Hematopoietic multipotent progenitor cell treated with erythropoietin and hydrocortisone succinate and interleukin-3 and kit ligand, for 17 days (in vitro differentiated cells): ENCODE measurements around the gene C12orf75.
"Not testable (repeated sequence)": the region's sequence is repeated elsewhere in the genome, so short reads cannot be mapped to it uniquely, and the experiment has no call there.

Experiments
- DNase-seq: peaks from one replicate; pipeline ENCODE4 v3.0.0-alpha.2; 2015; ENCODE audit warnings: low spot score

The C12orf75 gene

DNA sequence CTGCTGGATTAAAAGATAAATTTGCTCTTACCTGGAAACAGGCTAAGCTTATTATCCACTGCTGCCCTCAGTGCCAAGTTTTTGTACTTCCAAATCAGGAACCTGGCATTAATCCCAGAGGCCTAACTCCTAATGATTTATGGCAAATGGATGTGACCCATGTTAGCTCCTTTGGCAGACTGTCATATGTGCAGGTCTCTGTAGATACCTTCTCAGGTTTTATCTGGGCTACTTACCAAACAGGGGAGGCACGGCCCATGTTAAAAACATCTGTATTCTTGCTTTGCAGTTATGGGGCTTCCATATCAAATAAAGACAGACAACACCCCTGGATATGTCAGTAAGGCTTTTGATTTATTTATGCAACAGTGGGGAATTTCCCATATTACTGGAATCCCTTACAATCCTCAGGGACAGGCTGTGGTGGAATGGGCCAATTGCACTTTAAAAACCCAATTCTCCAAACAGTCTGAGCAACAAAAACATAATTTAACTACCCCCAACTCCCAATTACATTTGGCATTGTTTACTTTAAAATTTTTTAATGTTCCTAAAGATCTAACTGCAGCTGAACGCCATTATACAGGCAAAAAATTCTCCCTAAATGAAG lies 19.9 kb upstream of the C12orf75 start:
- DNase-seq, result not testable (repeated sequence)

DNA sequence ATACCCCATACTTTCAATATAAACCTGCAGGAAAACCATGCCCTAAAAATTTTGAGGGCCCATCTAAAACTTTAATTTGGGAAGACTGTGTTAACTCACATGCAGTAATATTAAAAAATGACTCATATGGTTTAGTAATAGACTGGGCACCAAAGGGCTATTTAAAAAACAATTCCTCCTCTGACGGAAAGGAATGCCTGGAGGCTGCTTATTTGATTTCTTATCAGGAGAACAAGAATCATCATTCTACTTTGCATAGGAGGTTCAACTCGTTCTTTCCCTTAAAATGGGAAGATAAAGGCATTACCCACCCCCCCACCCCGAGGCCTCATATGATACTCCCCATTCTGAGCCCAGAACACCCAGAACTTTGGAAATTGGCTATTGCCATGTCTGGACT lies 18.6 kb upstream of the C12orf75 start:
- DNase-seq, result not testable (repeated sequence)

DNA sequence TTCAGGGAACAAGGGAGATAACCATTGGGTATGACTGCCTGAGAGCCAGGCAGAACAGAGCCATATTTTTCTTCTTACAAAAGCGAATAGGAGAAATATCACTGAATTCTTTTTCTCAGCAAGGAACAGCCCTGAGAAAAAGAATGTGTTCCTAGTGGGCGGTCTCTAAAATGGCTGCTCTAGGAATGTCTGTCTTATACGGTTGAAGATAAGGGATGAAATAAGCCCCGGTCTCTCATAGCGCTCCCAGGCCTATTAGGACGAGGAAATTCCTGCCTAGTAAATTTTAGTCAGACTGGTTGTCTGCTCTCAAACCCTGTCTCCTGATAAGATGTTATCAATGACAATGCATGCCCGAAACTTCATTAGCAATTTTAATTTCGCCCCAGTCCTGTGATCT lies 16.7 kb upstream of the C12orf75 start:
- DNase-seq, result not testable (repeated sequence)

DNA sequence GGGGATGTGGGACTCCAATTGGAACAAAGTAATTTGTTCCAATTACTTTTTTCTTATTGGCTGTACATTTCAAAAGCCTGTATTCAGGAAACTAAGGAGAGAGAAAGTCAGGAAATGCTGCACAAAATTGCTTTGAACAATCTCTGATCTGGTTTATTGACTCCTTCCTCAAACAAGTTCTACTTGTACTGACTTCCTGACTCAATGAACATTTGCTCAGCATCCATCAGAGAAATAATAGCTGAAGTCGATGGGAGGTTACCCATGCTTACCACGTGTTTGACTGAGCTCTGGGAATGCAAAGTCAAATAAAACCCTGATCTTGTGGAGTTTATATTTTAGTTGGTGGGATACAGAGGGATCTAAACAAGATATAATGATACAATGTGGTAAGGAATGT lies 15.4 kb upstream of the C12orf75 start:
- no peak for DNase-seq

DNA sequence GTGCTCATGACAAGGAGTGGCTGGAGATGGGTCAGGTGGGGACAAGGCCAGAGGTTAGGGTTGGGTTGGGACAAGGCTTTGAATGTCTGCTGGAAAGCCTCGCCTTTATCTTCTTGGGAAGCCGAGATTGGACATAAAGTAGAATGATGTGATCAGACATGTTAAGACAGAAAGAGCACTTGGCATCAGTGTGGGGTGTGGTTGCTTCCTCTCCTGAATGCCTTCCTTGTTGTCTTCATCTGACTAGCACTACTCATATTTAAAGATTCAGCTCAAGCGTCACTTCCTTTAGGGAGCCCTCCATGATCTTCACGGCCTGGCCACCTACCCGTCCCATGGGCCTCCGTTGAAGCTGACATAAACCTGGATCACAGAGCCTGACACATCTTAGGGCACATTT lies 14.8 kb upstream of the C12orf75 start:
- DNase-seq, result no peak

DNA sequence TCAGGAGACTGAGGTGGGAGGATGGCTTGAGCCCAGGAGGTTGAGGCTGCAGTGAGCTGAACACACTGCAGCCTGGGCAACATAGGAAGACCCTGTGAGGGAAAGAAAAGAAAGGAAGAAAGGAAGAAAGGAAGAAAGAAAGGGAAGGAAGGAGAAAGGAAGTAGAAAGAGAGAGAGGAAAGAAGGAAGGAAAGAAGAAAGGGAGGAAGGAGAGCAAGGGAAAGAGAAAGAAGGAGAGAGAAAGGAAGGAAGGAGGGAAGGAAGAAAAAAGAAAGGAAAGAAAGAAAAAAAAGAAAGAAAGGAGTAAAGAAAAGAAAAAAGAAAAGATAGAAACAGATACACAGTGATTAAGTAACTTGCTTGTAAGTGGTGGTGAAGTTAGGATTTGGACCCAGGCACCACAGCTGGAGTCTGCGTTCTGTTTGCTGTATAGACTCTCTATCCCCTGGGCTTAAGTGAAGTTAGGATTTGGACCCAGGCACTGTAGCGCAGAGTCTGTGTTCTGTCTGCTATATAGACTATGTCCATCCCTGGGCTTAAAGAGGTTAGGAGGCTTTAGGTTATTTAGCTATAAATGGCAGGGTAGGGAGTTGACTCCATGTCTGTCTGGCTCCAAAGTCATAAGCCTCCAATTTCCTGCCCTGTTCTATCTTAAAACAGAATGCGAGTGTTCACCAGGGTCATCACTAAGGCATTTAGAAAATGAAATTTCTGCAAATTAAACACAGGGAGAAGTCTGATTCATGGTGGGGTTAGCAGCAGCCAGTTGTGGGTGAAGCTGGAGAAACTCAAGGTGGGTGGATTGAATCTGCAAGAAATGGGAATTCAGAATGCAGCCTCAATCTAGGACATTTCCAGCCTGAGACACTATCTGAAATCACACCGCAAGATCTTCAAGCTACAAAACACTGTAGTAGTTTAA lies 13.3 kb upstream of the C12orf75 start:
- no peak for DNase-seq

DNA sequence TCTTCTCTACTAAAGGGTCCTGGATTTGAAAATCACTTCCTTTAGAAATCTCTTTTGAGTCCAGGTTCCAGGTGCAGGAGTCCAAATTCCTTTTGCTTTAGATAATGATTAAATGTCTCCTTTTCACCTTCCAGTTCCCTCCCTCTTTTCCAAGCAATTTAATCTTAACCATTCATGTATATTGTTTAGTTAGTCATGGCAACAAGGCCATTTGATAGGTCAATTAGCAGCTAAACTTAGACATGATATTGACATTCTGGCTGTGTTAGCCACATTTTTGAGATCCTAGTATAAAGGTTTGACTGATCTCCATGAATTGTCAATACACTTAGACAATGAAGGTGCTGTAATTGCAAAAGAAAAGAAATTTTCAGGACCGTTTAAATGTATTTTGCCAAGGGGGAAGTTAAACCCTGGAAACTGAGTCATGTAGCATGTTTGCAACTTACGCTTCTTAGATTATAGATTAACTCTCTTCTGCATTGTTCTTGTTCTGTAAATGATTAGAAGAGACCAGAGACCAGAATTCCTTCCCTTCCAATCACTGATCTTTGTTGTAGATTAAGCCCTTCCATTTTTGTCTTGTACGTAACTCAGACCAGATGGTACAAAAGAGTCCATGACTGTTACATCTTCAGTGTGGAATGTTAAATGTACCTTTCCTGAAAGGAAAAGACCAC lies 12.4 kb upstream of the C12orf75 start:
- DNase-seq, result no peak

DNA sequence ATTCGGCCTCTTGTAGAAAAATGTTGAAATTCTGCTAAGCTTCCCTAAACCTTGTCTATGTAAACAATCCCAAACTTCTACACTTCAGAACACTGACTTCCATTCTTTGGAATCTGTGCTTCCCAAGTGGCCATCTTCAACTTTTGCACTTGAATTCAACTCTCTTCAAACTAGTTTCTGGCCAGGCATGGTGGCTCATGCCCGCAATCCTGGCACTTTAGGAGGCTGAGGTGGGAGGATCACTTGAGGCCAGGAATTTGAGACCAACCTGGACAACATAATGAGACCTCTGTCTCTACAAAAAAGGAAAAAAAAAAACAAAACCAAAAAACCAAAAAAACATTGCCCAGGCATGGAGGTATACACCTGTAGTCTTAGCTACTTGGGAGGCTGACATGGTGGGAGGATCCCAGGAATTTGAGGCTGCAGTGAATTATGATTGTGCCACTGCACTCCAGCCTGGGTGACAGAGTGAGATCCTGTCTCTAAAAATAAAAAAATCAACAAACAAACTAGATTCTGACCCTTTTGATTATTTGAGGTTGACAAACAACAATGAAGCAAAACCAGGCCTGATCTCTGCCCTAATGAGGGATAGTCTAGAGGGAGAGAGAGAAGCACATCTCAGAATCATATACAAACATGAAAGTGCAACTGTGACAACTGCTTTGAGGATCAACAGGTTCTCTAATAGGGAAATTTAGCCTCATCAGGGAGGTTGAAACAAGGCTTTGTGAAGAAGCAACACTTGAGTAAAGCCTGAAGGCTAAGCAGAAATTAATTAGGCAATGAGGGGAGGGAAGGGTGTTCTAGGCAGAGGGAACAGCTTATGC lies 11.6 kb upstream of the C12orf75 start:
- no peak for DNase-seq

DNA sequence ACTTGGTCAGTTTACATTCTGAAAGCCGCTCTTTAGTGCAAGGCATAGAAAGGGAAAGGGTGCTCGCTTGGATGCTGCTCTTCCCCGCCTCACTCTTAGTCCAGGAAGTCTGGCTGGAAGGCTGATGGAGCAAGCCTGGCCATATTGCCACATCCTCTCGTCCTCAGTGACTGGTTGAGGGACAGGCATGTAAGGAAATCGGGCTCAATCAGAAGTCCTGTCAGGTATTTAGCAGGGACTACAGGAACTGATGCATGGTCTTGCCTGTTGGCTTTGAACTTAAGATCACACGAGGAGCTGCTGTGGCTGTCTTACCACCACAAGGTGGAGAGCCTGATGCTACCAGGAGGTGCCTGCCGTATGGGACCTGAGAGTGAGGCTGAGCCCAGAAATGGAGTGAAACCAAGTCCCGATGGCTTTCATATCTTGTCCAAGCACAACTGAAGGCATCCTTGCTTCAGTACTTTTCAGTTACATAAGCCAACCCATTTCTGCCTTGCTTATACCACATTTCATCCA lies 10.7 kb upstream of the C12orf75 start:
- DNase-seq, result no peak

DNA sequence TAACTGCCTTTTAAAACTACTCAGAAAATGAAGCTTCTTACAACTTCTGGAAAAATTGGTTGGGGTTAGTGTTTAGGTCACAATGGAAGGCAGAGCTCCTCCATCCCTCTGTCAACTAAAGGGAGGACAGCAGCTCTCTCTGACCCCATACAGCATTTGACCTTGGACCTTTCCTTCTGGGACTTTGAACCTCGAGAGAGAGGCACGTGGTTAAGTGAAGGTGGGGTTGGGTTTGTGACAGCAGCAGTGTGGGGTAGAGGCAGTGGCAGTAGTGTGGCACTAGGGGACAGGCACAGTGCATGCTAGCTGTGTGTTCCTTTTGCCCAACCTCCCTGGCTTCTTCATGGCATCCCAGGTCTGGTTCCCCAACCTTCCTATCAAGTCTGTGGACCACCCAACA lies 9.4 kb upstream of the C12orf75 start:
- DNase-seq, result no peak

DNA sequence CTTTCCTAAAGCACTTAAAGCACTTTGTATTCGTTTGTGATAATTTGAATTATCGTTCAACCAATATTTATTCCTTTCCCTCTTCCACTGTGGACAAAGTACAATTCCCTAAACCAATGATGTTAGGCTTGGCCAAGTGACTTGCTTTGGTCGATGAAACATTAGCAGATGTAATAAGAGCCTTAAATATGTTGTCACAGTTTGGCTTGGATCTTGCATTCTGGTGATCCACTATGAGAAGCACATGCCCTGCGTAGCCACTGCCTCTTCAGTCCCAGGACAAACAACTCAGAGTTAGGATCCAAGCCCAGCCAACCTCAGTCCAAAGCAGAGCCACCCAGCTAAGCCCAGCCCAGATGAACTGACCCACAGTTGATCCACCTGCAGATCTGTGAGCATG lies 8.4 kb upstream of the C12orf75 start:
- DNase-seq, result no peak

DNA sequence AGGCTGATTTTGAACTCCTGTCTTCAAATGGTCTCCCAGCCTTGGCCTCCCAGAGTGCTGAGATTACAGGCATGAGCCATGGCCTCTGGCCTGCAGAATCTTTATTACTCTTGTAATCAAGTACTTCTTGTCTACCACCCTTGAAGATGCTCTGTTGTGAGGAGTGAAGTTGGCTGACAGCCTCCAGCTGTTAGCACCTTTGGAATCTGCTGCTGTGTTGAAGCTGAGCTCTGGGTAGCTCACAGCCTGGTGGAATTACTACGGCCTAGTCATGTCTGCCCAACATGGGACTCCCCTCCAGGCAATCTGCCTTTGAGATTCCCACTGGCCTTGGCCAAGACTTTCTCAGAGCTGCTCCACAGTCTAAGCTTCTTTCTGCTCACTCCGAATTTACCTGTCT lies 5.8 kb upstream of the C12orf75 start:
- no peak for DNase-seq

DNA sequence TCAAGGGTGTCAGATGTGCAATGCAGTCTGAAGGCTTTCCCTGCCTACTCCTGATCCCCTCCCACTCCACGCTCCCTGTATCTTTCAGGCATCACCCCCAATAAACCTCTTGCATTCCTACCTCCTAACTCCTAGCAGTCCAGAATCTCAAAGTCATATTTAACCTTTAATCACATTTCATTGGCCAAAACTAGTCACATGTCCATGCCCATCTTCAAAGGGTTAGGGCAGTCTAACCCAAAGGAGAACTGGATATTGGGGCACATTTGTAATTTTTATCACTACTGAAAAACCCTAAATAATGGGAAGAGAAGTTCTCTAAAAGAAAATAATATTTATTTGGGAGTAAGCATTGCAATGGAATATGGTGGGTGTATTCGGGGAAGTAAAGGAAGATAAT lies 5.4 kb upstream of the C12orf75 start:
- DNase-seq, result no peak

DNA sequence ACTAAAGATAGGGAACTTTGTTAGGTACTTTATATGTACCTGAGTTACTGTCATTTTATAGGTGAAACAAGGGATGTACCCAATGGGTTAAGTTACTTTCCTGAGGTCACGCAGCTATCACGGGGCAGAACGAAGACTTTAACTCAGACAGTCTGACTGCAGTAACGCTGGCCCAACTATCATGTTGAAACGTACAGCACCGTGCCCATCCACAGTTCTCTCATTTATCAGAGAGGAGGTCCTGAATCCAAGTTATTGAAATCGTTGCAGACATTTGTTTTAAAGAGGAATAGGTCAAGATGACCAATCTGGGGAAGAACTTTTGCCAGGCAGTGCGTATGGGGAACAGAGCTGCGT lies 587 bp upstream of the C12orf75 start:
- no peak for DNase-seq

DNA sequence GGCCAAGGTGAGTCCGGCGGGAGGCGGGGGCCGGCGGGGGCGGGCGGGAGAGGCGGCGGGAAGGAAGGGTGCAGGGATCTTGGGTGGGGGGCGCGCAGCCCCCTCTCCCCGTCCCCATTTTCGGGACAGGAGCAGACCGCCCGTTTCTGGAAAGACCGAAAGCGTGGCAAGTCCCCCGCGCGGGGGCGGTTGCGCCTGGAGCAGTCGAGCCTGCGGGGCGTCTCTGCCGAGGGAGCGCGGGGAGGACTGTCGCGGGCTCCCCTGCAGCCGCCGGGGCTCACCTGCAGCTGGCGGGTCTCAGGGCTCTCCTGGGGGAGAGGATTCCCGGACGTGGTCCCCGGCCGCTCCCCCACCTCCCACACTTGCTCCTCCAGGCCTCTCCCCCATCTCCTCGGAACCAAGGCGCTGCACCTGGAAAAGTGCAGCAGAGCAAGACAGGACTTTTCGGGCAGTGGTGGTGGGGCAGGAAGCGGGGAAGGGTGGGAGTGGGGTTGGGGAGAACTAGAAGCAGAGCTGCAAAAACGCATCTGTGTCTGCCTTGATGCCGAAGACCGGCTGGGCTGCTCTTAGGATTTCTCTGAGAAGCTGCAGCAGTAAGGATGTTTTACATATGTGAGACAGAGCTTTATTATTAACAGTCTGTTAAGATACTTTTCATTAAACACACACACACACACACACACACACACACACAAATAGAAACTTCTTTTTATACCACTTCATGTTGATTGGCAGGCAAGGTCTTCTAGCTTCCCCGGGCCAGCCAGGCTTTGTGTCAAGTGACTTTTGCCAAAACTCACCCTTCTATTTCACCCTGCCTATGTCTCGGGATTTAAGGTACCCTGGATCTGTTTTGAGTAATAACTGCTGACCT lies 677 bp downstream of the C12orf75 start:
- DNase-seq, result no peak

DNA sequence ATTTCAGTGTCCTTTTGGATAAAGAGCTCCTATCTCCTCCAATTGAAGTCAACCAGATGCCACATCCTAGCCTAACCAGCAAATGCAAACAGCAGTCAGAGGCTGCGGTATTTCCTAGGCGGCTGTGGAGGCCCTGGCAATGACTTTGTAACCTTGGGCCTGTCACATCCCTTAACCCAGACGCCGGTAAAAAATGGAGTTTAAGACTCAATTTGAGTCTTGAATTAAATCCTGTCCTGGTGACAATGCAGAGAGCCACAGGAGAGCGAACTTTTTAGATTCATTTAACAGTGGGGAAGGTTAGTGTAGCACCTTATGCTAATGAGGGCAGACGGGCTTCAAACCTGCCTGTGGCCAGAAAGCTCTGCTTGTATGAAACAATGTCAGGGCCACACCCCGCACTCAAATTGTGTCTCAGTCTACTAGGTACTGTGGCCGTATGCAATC lies 1.3 kb downstream of the C12orf75 start:
- no peak for DNase-seq

DNA sequence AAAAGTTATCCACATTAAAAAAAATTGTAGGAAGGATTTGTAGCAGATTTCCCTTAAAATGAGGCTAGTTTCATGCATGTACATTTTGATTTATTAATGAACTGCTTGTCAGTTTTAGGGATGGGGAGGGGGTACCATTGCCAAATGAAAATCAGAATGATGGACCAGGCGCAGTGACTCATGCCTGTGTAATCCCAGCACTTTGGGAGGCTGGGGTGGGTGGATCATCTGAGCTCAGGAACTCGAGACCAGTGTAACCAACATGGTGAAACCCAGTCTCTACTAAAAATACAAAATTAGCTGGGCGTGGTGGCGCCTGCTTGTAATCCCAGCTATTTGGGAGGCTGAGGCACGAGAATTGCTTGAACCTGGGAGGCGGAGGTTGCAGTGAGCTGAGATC lies 1.8 kb downstream of the C12orf75 start:
- not testable (repeated sequence) for DNase-seq

DNA sequence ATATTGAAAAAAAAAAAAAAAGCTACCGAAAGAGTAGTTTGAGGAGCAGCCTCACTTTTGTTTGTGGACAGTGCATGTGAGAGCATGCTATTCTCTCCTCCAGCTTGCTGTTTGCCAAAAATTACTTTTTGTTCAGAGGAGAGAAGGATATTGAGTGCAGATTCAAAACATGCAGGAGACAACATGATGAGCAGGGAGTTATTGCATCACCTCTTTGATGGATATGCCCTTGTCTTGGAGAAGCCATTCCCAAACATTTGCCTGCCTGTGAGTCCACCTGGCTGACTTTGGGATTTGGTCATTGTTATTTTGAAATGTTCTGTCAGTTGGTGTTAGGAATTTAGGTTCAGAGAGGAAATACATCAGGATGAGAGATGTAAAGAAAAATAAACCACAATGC lies 2.4 kb downstream of the C12orf75 start:
- DNase-seq, result no peak

DNA sequence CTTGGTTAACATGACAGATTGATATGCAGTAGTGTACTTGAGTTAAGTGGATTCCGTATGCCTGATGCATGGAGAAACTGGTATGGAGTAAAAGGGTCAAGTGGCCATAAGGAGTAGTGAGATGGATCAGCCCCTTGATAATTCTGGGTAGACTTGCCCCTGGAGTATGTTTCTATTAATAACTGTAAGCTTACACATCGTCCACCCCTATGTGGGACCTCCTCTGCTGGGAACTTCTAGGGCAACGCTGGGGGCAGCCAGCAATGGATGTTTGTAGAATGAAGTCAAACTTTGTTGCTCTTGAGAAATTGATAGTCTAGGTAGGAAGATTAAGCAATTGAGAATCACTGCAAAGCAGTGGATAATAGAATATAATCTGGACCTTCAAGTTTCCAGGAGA lies 3.5 kb downstream of the C12orf75 start:
- DNase-seq, result no peak

DNA sequence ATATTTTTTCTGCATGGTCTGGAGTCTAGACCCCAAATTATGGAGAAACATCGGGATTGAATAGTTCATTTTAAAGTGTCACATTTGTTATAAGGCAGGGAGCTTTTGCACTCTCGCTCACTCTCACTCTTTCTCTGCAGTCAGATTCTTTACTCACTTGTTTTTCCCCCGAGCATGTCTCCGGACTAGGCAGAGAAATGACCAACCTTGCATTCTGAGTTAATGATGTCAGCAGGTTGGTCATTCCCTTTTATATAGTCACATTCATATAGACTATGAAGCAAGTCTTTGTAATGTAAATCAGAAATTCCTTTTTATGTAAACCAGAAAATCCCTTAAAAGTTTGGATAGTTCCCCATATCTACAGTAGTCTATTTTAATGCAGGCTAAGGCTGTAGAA lies 4.1 kb downstream of the C12orf75 start:
- DNase-seq, result no peak

DNA sequence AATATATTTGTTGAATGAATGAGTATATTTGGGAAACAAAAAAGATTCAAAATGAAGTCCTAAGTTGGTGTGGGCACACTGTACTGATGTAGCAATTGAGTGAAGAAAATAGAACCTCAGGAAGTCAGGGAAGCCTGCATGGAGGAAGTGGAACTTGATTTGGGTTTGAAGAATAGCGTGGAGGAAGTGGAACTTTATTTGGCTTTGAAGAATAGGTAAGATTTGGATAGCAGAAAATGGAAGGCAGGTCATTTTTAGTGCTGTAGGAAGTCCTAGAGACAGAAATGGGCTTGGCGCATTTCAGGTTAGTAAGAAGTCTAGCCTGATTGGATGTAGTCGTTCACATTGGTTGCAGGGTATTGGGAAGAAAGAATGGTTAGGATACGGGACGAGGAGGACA lies 5.4 kb downstream of the C12orf75 start:
- DNase-seq, result no peak
